HEK293T (cell line): ENCODE measurements around the gene RRBP1.

Experiments
- BHLHE40 ChIP-seq: fragments of 450-650 bp; IDR thresholded peaks from 2 replicates; pipeline ENCODE4 v1.6.1; 2016; ENCODE audit warnings: mild to moderate bottlenecking, moderate library complexity, borderline replicate concordance
- CTBP1 ChIP-seq: fragments of 450-650 bp; IDR thresholded peaks from 2 replicates; pipeline ENCODE4 v1.6.1; 2016; ENCODE audit warnings: borderline replicate concordance
- FOXK2 ChIP-seq: fragments of 450-650 bp; IDR thresholded peaks from 2 replicates; pipeline ENCODE4 v1.6.1; 2016; ENCODE audit warnings: mild to moderate bottlenecking
- FOXM1 ChIP-seq: fragments of 450-650 bp; IDR thresholded peaks from 2 replicates; pipeline ENCODE4 v1.6.1; 2017; ENCODE audit warnings: mild to moderate bottlenecking, borderline replicate concordance
- HDGF ChIP-seq: fragments of 450-650 bp; IDR thresholded peaks from 2 replicates; pipeline ENCODE4 v1.6.1; 2017; ENCODE audit warnings: antibody characterized with exemption, borderline replicate concordance
- L3MBTL2 ChIP-seq: fragments of 450-650 bp; conservative IDR thresholded peaks from 2 replicates; pipeline ENCODE4 v1.6.1; 2016; ENCODE audit warnings: mild to moderate bottlenecking
- SP1 ChIP-seq: fragments of 450-650 bp; IDR thresholded peaks from 2 replicates; pipeline ENCODE4 v1.6.1; 2017
- SUZ12 ChIP-seq: fragments of 450-650 bp; IDR thresholded peaks from 2 replicates; pipeline ENCODE4 v1.6.1; 2016; ENCODE audit warnings: mild to moderate bottlenecking
- TARDBP ChIP-seq: fragments of 450-650 bp; IDR thresholded peaks from 2 replicates; pipeline ENCODE4 v1.6.1; 2016
- TF ChIP-seq, protein P1 (sequence below): fragments of 450-650 bp; IDR thresholded peaks from 2 replicates; pipeline ENCODE4 v1.6.1; 2016

GRCh38 chr20:17594443-17594842 lies 87.6 kb downstream of the RRBP1 start:
- TF ChIP-seq SP1 (no peak), L3MBTL2 (no peak), SUZ12 (no peak), CTBP1 (no peak), FOXM1 (no peak), FOXK2 (no peak), BHLHE40 (no peak), TARDBP (no peak), HDGF (no peak)
- TF ChIP-seq, protein P1, sequence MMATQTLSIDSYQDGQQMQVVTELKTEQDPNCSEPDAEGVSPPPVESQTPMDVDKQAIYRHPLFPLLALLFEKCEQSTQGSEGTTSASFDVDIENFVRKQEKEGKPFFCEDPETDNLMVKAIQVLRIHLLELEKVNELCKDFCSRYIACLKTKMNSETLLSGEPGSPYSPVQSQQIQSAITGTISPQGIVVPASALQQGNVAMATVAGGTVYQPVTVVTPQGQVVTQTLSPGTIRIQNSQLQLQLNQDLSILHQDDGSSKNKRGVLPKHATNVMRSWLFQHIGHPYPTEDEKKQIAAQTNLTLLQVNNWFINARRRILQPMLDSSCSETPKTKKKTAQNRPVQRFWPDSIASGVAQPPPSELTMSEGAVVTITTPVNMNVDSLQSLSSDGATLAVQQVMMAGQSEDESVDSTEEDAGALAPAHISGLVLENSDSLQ = no peak
